GM23338 (cell line): ENCODE results near the gene MLC1. TPM values are rescaled to one million over a fixed set of nuclear protein-coding genes. Genes with fewer than 3 reads are reported as not detected.

Experiments used
- ATAC-seq: fragments of 200-7000 bp; cut with Tn5 transposase; 3 replicates; pipeline ENCODE4 v1.9.1; 2020
- DNase-seq: peaks from one replicate; pipeline ENCODE4 v3.0.0-alpha.2; 2015; ENCODE audit warnings: low spot score
- H2AFZ ChIP-seq: fragments of 200-600 bp; sonication (generic); 2 replicates; pipeline ENCODE4 v1.8.0; 2016; ENCODE audit warnings: antibody characterized with exemption, mild to moderate bottlenecking, moderate library complexity
- H3F3A ChIP-seq: fragments of 200-600 bp; sonication (generic); replicated peaks from 2 replicates; pipeline ENCODE4 v1.8.0; 2017; ENCODE audit warnings: antibody characterized with exemption, mixed run types, low read depth
- H3K27ac ChIP-seq: fragments of 200-600 bp; sonication (generic); 2 replicates; pipeline ENCODE4 v1.6.1; 2016; ENCODE audit warnings: low read depth
- H3K27me3 ChIP-seq: fragments of 200-600 bp; sonication (generic); 2 replicates; pipeline ENCODE4 v1.8.0; 2016; ENCODE audit warnings: mild to moderate bottlenecking, mixed run types, moderate library complexity; ENCODE audit not compliant: insufficient read depth
- H3K36me3 ChIP-seq: fragments of 200-600 bp; sonication (generic); 2 replicates; pipeline ENCODE4 v1.8.0; 2016; ENCODE audit warnings: mild to moderate bottlenecking; ENCODE audit not compliant: insufficient read depth
- H3K4me1 ChIP-seq: fragments of 200-600 bp; sonication (generic); 2 replicates; pipeline ENCODE4 v1.8.0; 2016; ENCODE audit warnings: mild to moderate bottlenecking, moderate library complexity; ENCODE audit not compliant: insufficient read depth
- H3K4me2 ChIP-seq: fragments of 200-600 bp; sonication (generic); 2 replicates; pipeline ENCODE4 v1.7.1; 2017; ENCODE audit warnings: mixed run types
- H3K4me3 ChIP-seq: fragments of 200-600 bp; sonication (generic); 2 replicates; pipeline ENCODE4 v1.6.1; 2016; ENCODE audit warnings: mixed run types
- H3K79me2 ChIP-seq: fragments of 200-600 bp; sonication (generic); replicated peaks from 2 replicates; pipeline ENCODE4 v1.8.0; 2017; ENCODE audit warnings: mild to moderate bottlenecking; ENCODE audit not compliant: insufficient read depth
- H3K9me2 ChIP-seq: fragments of 200-600 bp; sonication (generic); 2 replicates; pipeline ENCODE4 v1.8.0; 2017; ENCODE audit not compliant: insufficient read depth
- H4K20me1 ChIP-seq: fragments of 200-600 bp; sonication (generic); replicated peaks from 2 replicates; pipeline ENCODE4 v1.8.0; 2017; ENCODE audit warnings: mild to moderate bottlenecking; ENCODE audit not compliant: insufficient read depth
- H3K27ac Mint-ChIP-seq: 2 replicates; pipeline ENCODE4 v1.8.0; 2020; ENCODE audit warnings: inconsistent platforms, mild to moderate bottlenecking, moderate library complexity, mixed read lengths
- H3K27me3 Mint-ChIP-seq: 3 replicates; pipeline ENCODE4 v1.8.0; 2022; ENCODE audit warnings: low read depth, mild to moderate bottlenecking, moderate library complexity, mixed read lengths, inconsistent platforms; ENCODE audit not compliant: insufficient read depth, poor library complexity
- H3K36me3 Mint-ChIP-seq: 3 replicates; pipeline ENCODE4 v1.8.0; 2021; ENCODE audit warnings: low read depth, mild to moderate bottlenecking, inconsistent platforms, moderate library complexity, mixed read lengths
- H3K4me1 Mint-ChIP-seq: 3 replicates; pipeline ENCODE4 v1.8.0; 2020; ENCODE audit warnings: mild to moderate bottlenecking, inconsistent platforms, mixed read lengths
- H3K4me3 Mint-ChIP-seq: 3 replicates; pipeline ENCODE4 v1.8.0; 2021; ENCODE audit warnings: moderate library complexity, mild to moderate bottlenecking, inconsistent platforms, mixed read lengths
- H3K9me3 Mint-ChIP-seq: 3 replicates; pipeline ENCODE4 v1.8.0; 2020; ENCODE audit warnings: moderate library complexity, mild to moderate bottlenecking, inconsistent platforms, mixed read lengths
- CREB1 ChIP-seq: fragments of 250-450 bp; sonication (Bioruptor Pico); IDR thresholded peaks from 2 replicates; pipeline ENCODE4 v1.5.0; 2020; ENCODE audit warnings: low read depth, mild to moderate bottlenecking, moderate library complexity
- EZH2 ChIP-seq: fragments of 200-600 bp; sonication (generic); IDR thresholded peaks from one replicate; pipeline ENCODE4 v1.8.0; 2017; ENCODE audit warnings: antibody characterized with exemption, mild to moderate bottlenecking, low read depth; ENCODE audit not compliant: unreplicated experiment
- EZH2phosphoT487 ChIP-seq: fragments of 200-600 bp; sonication (generic); IDR thresholded peaks from one replicate; pipeline ENCODE4 v1.8.1; 2018; ENCODE audit warnings: antibody characterized with exemption; ENCODE audit not compliant: unreplicated experiment
- JUNB ChIP-seq: IDR thresholded peaks from one replicate; pipeline ENCODE4 v1.6.1; 2016; ENCODE audit warnings: antibody characterized with exemption; ENCODE audit not compliant: unreplicated experiment
- NANOG ChIP-seq: IDR thresholded peaks from 2 replicates; pipeline ENCODE4 v1.6.1; 2016; ENCODE audit warnings: antibody characterized with exemption, borderline replicate concordance
- POLR2AphosphoS5 ChIP-seq: IDR thresholded peaks from 2 replicates; pipeline ENCODE4 v1.6.1; 2016; ENCODE audit warnings: antibody characterized with exemption, low read depth
- STAT1 ChIP-seq: IDR thresholded peaks from one replicate; pipeline ENCODE4 v1.6.1; 2016; ENCODE audit warnings: antibody characterized with exemption; ENCODE audit not compliant: unreplicated experiment
- ZNF114 ChIP-seq: fragments of 250-450 bp; sonication (Bioruptor Pico); IDR thresholded peaks from 2 replicates; pipeline ENCODE4 v1.5.0; 2020; ENCODE audit warnings: mild to moderate bottlenecking, moderate library complexity
- ZNF331 ChIP-seq: fragments of 250-450 bp; sonication (Bioruptor Pico); IDR thresholded peaks from 2 replicates; pipeline ENCODE4 v1.5.0; 2020; ENCODE audit warnings: low read depth, mild to moderate bottlenecking, moderate library complexity
- polyA plus RNA-seq: library from polyadenylated mRNA; unstranded; fragments of >200 nt; fragmentation: Nextera tagmentation; extraction: Ambion mirVana; gene quantifications from 2 replicates; pipeline ENCODE4 v1.2.1, GENCODE V29; 2016
- total RNA-seq: library from RNA; depleted of rRNA; stranded (reverse); fragments of >200 nt; shearing (Covaris generic); gene quantifications from 2 replicates; pipeline ENCODE4 v1.2.3, GENCODE V29; 2014
- TF ChIP-seq, protein P1 (sequence below), 2 experiments: fragments of 200-600 bp in 1 of 2; sonication (generic) in 1 of 2; conservative IDR thresholded peaks; 2 replicates each; pipeline versions ENCODE4 v1.5.1 to v1.6.1; 2016 to 2017; ENCODE audit warnings: antibody characterized with exemption in 2 of 2, low read depth in 2 of 2, mild to moderate bottlenecking in 2 of 2, moderate library complexity in 1 of 2
- TF ChIP-seq, protein P2 (sequence below): IDR thresholded peaks from 2 replicates; pipeline ENCODE4 v1.6.1; 2016; ENCODE audit warnings: antibody characterized with exemption
- TF ChIP-seq, protein P3 (sequence below): fragments of 250-450 bp; sonication (Bioruptor Pico); IDR thresholded peaks from 2 replicates; pipeline ENCODE4 v1.5.0; 2020; ENCODE audit warnings: mild to moderate bottlenecking, moderate library complexity
- TF ChIP-seq, protein P4 (sequence below): IDR thresholded peaks from one replicate; pipeline ENCODE4 v1.6.1; 2018; ENCODE audit warnings: antibody characterized with exemption; ENCODE audit not compliant: unreplicated experiment

MLC1 gene
- total and polyA plus RNA-seq, 2 experiments from 2014 or later = not detected

DNA sequence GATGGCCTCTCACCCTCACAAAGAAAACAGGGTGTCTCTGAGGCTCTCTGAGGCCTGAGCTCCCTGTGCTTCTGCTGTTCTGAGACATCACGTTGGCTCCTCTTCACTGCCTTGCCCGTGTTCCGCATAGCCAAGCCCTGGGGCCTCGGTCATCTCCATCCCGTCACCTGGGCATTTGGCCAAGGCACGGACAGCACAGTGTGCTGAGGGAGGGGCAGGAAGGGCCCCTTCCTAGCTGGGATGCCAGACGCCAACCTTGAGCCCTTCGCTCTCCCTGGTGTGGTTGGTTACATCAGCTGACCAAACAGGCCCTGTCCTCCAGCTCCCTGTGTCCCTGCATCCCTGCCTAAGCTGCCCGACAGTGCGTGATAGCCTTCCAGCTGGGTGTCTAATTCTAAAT, 30.5 kb upstream of the MLC1 start:
- DNase-seq (no peak), ATAC-seq (no peak)
- Histone ChIP-seq H3K27me3 (no peaks in the 10 kb centered on the region), H4K20me1 (no peaks in the 10 kb centered on the region), H3K36me3 (no peaks in the 10 kb centered on the region), H3K79me2 (no peaks in the 10 kb centered on the region), H3K4me1 (no peaks in the 10 kb centered on the region), H3K4me3 (no peak overlapping the region), H3K9me2 (no peaks in the 10 kb centered on the region), H3K27ac (no peak overlapping the region), H3K4me2 (no peak overlapping the region), H2AFZ (no peak overlapping the region), H3F3A (no peaks in the 10 kb centered on the region)
- Mint-ChIP-seq H3K4me3 (no peak overlapping the region), H3K27me3 (peaks cover 7% of the 10 kb centered on the region), H3K36me3 (no peaks in the 10 kb centered on the region), H3K27ac (no peak overlapping the region), H3K4me1 (peaks cover 13% of the 10 kb centered on the region), H3K9me3 (no peaks in the 10 kb centered on the region; the same call in 2 of the 3 replicates)
- TF ChIP-seq POLR2AphosphoS5 (no peak), STAT1 (no peak), JUNB (no peak), EZH2phosphoT487 (no peak), CREB1 (CRISPR knock-in tag) (no peak), EZH2 (no peak), ZNF114 (CRISPR knock-in tag) (no peak), NANOG (no peak), ZNF331 (CRISPR knock-in tag) (no peak)
- TF ChIP-seq, protein P1, sequence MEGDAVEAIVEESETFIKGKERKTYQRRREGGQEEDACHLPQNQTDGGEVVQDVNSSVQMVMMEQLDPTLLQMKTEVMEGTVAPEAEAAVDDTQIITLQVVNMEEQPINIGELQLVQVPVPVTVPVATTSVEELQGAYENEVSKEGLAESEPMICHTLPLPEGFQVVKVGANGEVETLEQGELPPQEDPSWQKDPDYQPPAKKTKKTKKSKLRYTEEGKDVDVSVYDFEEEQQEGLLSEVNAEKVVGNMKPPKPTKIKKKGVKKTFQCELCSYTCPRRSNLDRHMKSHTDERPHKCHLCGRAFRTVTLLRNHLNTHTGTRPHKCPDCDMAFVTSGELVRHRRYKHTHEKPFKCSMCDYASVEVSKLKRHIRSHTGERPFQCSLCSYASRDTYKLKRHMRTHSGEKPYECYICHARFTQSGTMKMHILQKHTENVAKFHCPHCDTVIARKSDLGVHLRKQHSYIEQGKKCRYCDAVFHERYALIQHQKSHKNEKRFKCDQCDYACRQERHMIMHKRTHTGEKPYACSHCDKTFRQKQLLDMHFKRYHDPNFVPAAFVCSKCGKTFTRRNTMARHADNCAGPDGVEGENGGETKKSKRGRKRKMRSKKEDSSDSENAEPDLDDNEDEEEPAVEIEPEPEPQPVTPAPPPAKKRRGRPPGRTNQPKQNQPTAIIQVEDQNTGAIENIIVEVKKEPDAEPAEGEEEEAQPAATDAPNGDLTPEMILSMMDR (conservative IDR thresholded peaks at IDR 0.05; ENCODE audit: low read depth in 2 of 2) = no peak
- TF ChIP-seq, protein P2, sequence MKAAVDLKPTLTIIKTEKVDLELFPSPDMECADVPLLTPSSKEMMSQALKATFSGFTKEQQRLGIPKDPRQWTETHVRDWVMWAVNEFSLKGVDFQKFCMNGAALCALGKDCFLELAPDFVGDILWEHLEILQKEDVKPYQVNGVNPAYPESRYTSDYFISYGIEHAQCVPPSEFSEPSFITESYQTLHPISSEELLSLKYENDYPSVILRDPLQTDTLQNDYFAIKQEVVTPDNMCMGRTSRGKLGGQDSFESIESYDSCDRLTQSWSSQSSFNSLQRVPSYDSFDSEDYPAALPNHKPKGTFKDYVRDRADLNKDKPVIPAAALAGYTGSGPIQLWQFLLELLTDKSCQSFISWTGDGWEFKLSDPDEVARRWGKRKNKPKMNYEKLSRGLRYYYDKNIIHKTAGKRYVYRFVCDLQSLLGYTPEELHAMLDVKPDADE = no peak
- TF ChIP-seq, protein P3, sequence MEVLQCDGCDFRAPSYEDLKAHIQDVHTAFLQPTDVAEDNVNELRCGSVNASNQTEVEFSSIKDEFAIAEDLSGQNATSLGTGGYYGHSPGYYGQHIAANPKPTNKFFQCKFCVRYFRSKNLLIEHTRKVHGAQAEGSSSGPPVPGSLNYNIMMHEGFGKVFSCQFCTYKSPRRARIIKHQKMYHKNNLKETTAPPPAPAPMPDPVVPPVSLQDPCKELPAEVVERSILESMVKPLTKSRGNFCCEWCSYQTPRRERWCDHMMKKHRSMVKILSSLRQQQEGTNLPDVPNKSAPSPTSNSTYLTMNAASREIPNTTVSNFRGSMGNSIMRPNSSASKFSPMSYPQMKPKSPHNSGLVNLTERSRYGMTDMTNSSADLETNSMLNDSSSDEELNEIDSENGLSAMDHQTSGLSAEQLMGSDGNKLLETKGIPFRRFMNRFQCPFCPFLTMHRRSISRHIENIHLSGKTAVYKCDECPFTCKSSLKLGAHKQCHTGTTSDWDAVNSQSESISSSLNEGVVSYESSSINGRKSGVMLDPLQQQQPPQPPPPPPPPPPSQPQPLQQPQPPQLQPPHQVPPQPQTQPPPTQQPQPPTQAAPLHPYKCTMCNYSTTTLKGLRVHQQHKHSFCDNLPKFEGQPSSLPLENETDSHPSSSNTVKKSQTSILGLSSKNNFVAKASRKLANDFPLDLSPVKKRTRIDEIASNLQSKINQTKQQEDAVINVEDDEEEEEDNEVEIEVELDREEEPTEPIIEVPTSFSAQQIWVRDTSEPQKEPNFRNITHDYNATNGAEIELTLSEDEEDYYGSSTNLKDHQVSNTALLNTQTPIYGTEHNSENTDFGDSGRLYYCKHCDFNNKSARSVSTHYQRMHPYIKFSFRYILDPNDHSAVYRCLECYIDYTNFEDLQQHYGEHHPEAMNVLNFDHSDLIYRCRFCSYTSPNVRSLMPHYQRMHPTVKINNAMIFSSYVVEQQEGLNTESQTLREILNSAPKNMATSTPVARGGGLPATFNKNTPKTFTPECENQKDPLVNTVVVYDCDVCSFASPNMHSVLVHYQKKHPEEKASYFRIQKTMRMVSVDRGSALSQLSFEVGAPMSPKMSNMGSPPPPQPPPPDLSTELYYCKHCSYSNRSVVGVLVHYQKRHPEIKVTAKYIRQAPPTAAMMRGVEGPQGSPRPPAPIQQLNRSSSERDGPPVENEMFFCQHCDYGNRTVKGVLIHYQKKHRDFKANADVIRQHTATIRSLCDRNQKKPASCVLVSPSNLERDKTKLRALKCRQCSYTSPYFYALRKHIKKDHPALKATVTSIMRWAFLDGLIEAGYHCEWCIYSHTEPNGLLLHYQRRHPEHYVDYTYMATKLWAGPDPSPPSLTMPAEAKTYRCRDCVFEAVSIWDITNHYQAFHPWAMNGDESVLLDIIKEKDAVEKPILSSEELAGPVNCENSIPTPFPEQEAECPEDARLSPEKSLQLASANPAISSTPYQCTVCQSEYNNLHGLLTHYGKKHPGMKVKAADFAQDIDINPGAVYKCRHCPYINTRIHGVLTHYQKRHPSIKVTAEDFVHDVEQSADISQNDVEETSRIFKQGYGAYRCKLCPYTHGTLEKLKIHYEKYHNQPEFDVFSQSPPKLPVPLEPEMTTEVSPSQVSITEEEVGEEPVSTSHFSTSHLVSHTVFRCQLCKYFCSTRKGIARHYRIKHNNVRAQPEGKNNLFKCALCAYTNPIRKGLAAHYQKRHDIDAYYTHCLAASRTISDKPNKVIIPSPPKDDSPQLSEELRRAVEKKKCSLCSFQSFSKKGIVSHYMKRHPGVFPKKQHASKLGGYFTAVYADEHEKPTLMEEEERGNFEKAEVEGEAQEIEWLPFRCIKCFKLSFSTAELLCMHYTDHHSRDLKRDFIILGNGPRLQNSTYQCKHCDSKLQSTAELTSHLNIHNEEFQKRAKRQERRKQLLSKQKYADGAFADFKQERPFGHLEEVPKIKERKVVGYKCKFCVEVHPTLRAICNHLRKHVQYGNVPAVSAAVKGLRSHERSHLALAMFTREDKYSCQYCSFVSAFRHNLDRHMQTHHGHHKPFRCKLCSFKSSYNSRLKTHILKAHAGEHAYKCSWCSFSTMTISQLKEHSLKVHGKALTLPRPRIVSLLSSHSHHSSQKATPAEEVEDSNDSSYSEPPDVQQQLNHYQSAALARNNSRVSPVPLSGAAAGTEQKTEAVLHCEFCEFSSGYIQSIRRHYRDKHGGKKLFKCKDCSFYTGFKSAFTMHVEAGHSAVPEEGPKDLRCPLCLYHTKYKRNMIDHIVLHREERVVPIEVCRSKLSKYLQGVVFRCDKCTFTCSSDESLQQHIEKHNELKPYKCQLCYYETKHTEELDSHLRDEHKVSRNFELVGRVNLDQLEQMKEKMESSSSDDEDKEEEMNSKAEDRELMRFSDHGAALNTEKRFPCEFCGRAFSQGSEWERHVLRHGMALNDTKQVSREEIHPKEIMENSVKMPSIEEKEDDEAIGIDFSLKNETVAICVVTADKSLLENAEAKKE = no peak
- TF ChIP-seq, protein P4, sequence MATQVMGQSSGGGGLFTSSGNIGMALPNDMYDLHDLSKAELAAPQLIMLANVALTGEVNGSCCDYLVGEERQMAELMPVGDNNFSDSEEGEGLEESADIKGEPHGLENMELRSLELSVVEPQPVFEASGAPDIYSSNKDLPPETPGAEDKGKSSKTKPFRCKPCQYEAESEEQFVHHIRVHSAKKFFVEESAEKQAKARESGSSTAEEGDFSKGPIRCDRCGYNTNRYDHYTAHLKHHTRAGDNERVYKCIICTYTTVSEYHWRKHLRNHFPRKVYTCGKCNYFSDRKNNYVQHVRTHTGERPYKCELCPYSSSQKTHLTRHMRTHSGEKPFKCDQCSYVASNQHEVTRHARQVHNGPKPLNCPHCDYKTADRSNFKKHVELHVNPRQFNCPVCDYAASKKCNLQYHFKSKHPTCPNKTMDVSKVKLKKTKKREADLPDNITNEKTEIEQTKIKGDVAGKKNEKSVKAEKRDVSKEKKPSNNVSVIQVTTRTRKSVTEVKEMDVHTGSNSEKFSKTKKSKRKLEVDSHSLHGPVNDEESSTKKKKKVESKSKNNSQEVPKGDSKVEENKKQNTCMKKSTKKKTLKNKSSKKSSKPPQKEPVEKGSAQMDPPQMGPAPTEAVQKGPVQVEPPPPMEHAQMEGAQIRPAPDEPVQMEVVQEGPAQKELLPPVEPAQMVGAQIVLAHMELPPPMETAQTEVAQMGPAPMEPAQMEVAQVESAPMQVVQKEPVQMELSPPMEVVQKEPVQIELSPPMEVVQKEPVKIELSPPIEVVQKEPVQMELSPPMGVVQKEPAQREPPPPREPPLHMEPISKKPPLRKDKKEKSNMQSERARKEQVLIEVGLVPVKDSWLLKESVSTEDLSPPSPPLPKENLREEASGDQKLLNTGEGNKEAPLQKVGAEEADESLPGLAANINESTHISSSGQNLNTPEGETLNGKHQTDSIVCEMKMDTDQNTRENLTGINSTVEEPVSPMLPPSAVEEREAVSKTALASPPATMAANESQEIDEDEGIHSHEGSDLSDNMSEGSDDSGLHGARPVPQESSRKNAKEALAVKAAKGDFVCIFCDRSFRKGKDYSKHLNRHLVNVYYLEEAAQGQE = no peak
